Aorta (tissue), 5 donors: ENCODE data around the gene SULF2. TPM values are rescaled to one million over a fixed set of nuclear protein-coding genes. Genes with fewer than 3 reads are reported as not detected.
A peak's percentile ranks its signal among the peaks of the same experiment; 100 is the strongest.

Experiments used
- ATAC-seq: fragments of 200-7000 bp; cut with Tn5 transposase; one replicate; pipeline ENCODE4 v1.9.1; 2022; ENCODE audit warnings: moderate library complexity; ENCODE audit not compliant: low FRiP score
- DNase-seq, 2 donors: peaks; one replicate each; pipeline ENCODE4 v3.0.0-alpha.2; 2020
- H3K27ac ChIP-seq, 2 donors: one replicate each; pipeline ENCODE4 v1.5.1; 2013; ENCODE audit warnings: low read length in 2 of 2, mild to moderate bottlenecking in 2 of 2, moderate library complexity in 2 of 2, control low read depth in 1 of 2, inconsistent platforms in 1 of 2, low read depth in 1 of 2
- H3K27me3 ChIP-seq, 2 donors: one replicate each; pipeline ENCODE4 v1.6.1; 2013; ENCODE audit warnings: control low read depth in 1 of 2, low read length in 1 of 2, mild to moderate bottlenecking in 1 of 2, moderate library complexity in 1 of 2; ENCODE audit not compliant: insufficient read depth in 2 of 2, control insufficient read depth in 1 of 2
- H3K36me3 ChIP-seq, 2 donors: one replicate each; pipeline ENCODE4 v1.6.1; 2013; ENCODE audit warnings: control low read depth in 1 of 2, low read length in 1 of 2, mild to moderate bottlenecking in 1 of 2; ENCODE audit not compliant: insufficient read depth in 2 of 2, control insufficient read depth in 1 of 2
- H3K4me1 ChIP-seq, 2 donors: one replicate each; pipeline ENCODE4 v1.6.1; 2013; ENCODE audit warnings: low read length in 2 of 2, control low read depth in 1 of 2, mild to moderate bottlenecking in 1 of 2, moderate library complexity in 1 of 2; ENCODE audit not compliant: insufficient read depth in 2 of 2, control insufficient read depth in 1 of 2
- H3K4me3 ChIP-seq, 2 donors: one replicate each; pipeline ENCODE4 v1.5.1; 2013; ENCODE audit warnings: low read length in 2 of 2, control low read depth in 1 of 2, mild to moderate bottlenecking in 1 of 2
- H3K9me3 ChIP-seq: one replicate; pipeline ENCODE4 v1.6.1; 2013; ENCODE audit warnings: mild to moderate bottlenecking, low read length; ENCODE audit not compliant: control insufficient read depth
- WGBS, 2 donors: extraction: QIAGEN DNeasy Blood & Tissue Kit; methylation state at CpG; one replicate each; pipeline ENCODE4 v1.1.7; 2013; 5-methylcytosine and 5-hydroxymethylcytosine counted together
- intact Hi-C, 2 donors: fragments of 100-400 bp; cut with DNase I; formaldehyde crosslinking; loops; one replicate each; pipeline versions ENCODE4 v1.14.2 to v1.15.0; 2022
- polyA plus RNA-seq, 2 donors: library from polyadenylated mRNA; stranded (reverse); fragments of 200-250 nt; gene quantifications; one replicate each; pipeline ENCODE4 v1.2.3, GENCODE V29; 2013
- total RNA-seq, 2 donors: library from RNA; stranded (reverse); fragmentation: NEBNext Ultra II Directional; extraction: Animal tissue kit (Norgen Biotek cat#: 25700); gene quantifications; one replicate each; pipeline ENCODE4 v1.2.1, GENCODE V29; 2021
- donor health status: healthy with polysubstance abuse.
- donor health status: Bipolar disorder and iron deficiency.
- donor health status: DM: no; HTN: no; CAD: no.
- donor health status: DM: no; HTN: no; CAD: no.
- donor health status: DM: yes; HTN: yes; CAD: no.

Gene SULF2
- total and polyA plus RNA-seq, 4 donors = 17.7 to 145 (median 64.7) TPM

GRCh38 chr20:47723322-47723721 lies 62.0 kb downstream of the SULF2 start:
- 90 to 93% methylated on average over 11 of the region's 11 CpGs for WGBS, 2 donors

GRCh38 chr20:47720636-47721427 lies 64.4 kb downstream of the SULF2 start:
- Histone ChIP-seq H3K36me3 (no peaks in the 10 kb centered on the region), H3K9me3 (no peaks in the 10 kb centered on the region), H3K27ac (no peak overlapping the region), H3K4me1 (peaks cover 0 to 4% of the 10 kb centered on the region in 2 donors), H3K4me3 (no peak overlapping the region), H3K27me3 (no peaks in the 10 kb centered on the region)
- 3 to 8% methylated on average over 7 of the region's 7 CpGs for WGBS, 2 donors
- ATAC-seq (no peak), DNase-seq (no peak)
- intact Hi-C loops = no loop called here

More at GRCh38 chr20:47723322-47723721, 62.0 kb downstream of the SULF2 start:
- Histone ChIP-seq H3K4me1 (peaks cover 0 to 4% of the 10 kb centered on the region in 2 donors), H3K27ac (no peak overlapping the region), H3K4me3 (no peak overlapping the region), H3K27me3 (no peaks in the 10 kb centered on the region), H3K36me3 (no peaks in the 10 kb centered on the region), H3K9me3 (no peaks in the 10 kb centered on the region)
- peak in 1 of 2 donors; percentile 43 for DNase-seq
- intact Hi-C loops = no loop called here
- ATAC-seq = no peak

GRCh38 chr20:47719625-47720024 lies 65.7 kb downstream of the SULF2 start:
- no peaks in the 10 kb centered on the region for H3K27me3 ChIP-seq
- H3K4me1 ChIP-seq = peaks cover 0 to 4% of the 10 kb centered on the region in 2 donors
- no peaks in the 10 kb centered on the region for H3K36me3 ChIP-seq
- DNase-seq (no peak), ATAC-seq (no peak)
- H3K27ac ChIP-seq = no peak overlapping the region
- intact Hi-C loops = no loop called here
- no peak overlapping the region for H3K4me3 ChIP-seq
- 46 to 54% methylated on average over 2 of the region's 2 CpGs for WGBS, 2 donors
- no peaks in the 10 kb centered on the region for H3K9me3 ChIP-seq

GRCh38 chr20:47719211-47719610 lies 66.1 kb downstream of the SULF2 start:
- H3K27ac ChIP-seq = no peak overlapping the region
- H3K36me3 ChIP-seq = no peaks in the 10 kb centered on the region
- no peak overlapping the region for H3K4me3 ChIP-seq
- intact Hi-C loops = no loop called here
- DNase-seq (no peak), ATAC-seq (no peak)
- no peaks in the 10 kb centered on the region for H3K27me3 ChIP-seq
- whole genome bisulfite sequencing, 2 donors = 94% methylated on average over 4 of the region's 4 CpGs
- no peaks in the 10 kb centered on the region for H3K9me3 ChIP-seq
- H3K4me1 ChIP-seq = peaks cover 0 to 4% of the 10 kb centered on the region in 2 donors

GRCh38 chr20:47718398-47718797 lies 66.9 kb downstream of the SULF2 start:
- Histone ChIP-seq H3K4me1 (peaks cover 0 to 4% of the 10 kb centered on the region in 2 donors), H3K27ac (no peak overlapping the region)
- intact Hi-C loops = no loop called here

GRCh38 chr20:47717421-47717820 lies 67.9 kb downstream of the SULF2 start:
- intact Hi-C loops = no loop called here
- no peaks in the 10 kb centered on the region for H3K9me3 ChIP-seq
- WGBS, 2 donors = 90 to 91% methylated on average over 10 of the region's 10 CpGs
- no peak overlapping the region for H3K4me3 ChIP-seq
- H3K4me1 ChIP-seq = peaks cover 0 to 4% of the 10 kb centered on the region in 2 donors
- DNase-seq = no peak
- no peak overlapping the region for H3K27ac ChIP-seq
- H3K36me3 ChIP-seq = no peaks in the 10 kb centered on the region
- no peaks in the 10 kb centered on the region for H3K27me3 ChIP-seq
- ATAC-seq = no peak

More at GRCh38 chr20:47718398-47718797, 66.9 kb downstream of the SULF2 start:
- Histone ChIP-seq H3K27me3 (no peaks in the 10 kb centered on the region), H3K9me3 (no peaks in the 10 kb centered on the region), H3K4me3 (no peak overlapping the region), H3K36me3 (no peaks in the 10 kb centered on the region)
- ATAC-seq = no peak
- 53 to 59% methylated on average over 4 of the region's 4 CpGs for WGBS, 2 donors
- no peak for DNase-seq

- intact Hi-C loops = no loop called here
- ATAC-seq = no peak
- H3K36me3 ChIP-seq = no peaks in the 10 kb centered on the region
- peak in 1 of 2 donors; percentile 84 for DNase-seq
- WGBS, 2 donors = 19 to 22% methylated on average over 26 of the region's 26 CpGs
- H3K4me3 ChIP-seq = no peak overlapping the region
- H3K4me1 ChIP-seq = no peaks in the 10 kb centered on the region
- H3K9me3 ChIP-seq = no peaks in the 10 kb centered on the region
- H3K27ac ChIP-seq = no peak overlapping the region
- no peaks in the 10 kb centered on the region for H3K27me3 ChIP-seq
Observed at GRCh38 chr20:47713878-47714450, 71.3 kb downstream of the SULF2 start.

- ATAC-seq = no peak
- Histone ChIP-seq H3K4me3 (no peak overlapping the region), H3K9me3 (no peaks in the 10 kb centered on the region), H3K4me1 (no peaks in the 10 kb centered on the region), H3K27me3 (no peaks in the 10 kb centered on the region), H3K27ac (no peak overlapping the region), H3K36me3 (no peaks in the 10 kb centered on the region)
- DNase-seq = no peak
- WGBS, 2 donors = 86 to 92% methylated on average over 6 of the region's 6 CpGs
- intact Hi-C loops = no loop called here
Observed at GRCh38 chr20:47713163-47713562, 72.1 kb downstream of the SULF2 start.
